Measurements from ENCODE around the gene DUSP2.

GRCh38 chr2:96123290-96123689, 21.9 kb downstream of the DUSP2 start:
- TF ChIP-seq CTCF (IDR thresholded peaks at IDR 0.05), result no peak
- no peak for TF ChIP-seq POLR2A (IDR thresholded peaks at IDR 0.05)
- TF ChIP-seq POLR2AphosphoS5 (IDR thresholded peaks at IDR 0.05), result no peak
- no peak for TF ChIP-seq EP300 (IDR thresholded peaks at IDR 0.05)
